Stimulated activated CD8-positive, alpha-beta memory T cell treated with anti-CD3 and anti-CD28 coated beads, Interleukin-15, amount 100 ng/mL, for 4 hours (primary cell): Measurements from ENCODE around the gene KIAA0930.

Source experiments
- DNase-seq, 2 donors: peaks; one replicate each; pipeline ENCODE4 v3.0.0-alpha.2; 2020; ENCODE audit warnings: low read depth in 2 of 2

KIAA0930 gene

DNA sequence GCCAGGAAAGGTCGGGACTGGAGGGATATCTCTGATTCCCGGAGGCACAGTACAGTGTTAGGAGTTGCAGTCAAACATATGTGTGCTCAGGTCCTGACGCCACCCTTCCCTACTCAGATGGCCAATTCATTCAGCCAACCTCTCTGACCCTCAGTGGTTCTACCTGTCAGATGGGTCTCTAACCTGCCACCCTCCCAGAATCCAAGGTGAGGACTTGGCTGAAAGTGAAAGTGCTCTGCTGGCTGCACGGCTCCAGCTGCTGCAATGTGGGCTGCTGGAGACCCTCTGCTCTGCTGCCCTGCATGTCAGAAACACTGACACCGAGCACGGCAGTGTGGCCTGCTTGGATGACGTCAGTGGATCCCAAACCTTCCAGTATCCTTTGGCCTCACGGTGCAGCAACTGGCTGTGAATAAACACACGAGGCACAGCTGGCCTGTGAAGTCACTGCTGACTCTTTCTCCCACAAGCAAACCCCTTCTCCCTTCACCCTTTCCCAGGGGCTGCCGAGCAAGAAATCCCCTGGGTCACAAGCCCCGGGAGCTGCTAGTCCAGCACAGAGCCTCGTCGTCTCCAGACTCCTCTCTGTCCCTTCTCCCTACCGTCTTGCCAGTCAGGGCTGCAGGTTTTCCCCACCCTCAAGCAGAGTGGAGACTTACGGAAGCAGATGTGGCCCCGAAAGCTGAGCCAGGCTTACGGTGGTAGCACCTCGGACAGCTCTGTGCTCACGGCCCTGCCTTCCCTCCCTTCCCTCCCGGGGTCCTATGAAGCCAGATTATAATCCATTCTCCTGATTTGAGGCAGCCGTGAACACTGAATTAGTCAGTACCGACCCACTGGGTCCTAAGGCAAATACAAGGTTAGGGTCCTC lies 24.3 kb downstream of the KIAA0930 start:
- no peak for DNase-seq

DNA sequence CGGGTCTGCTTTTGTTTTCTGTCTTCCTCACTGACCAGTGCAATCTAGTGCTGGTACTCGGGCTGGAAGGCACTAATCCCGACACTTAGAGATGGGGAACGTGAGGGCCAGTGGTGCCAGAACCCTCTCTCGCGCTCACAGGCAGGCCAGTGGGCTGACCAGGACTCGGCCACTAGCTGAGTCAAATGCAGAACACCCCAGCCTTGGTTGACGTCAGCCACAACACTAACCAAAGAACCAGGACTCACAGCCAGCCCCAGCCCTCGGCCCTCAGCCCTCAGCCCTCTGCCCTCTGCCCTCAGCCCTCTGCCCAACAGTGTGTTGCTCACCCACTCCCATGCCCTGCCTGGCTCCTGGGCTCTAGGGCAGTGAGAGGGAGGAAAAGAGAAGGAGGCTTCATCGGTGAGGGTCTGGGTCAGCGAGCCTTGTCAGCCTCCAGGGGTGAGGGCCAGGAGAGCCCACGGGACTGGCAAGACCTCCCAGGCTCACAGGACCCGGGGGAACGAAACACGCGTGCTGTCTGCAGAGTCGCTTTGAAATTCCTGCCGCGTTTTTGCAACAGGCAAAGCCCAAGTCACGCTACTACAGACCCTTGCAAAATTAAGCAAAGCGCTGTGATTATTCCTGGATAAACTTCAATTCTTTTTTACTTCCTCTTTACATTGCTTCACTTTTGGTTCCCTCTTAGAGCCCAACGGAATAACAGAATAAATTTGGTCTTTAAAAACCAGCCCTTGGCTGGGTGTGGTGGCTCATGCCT lies 27.5 kb downstream of the KIAA0930 start:
- DNase-seq, result no peak

DNA sequence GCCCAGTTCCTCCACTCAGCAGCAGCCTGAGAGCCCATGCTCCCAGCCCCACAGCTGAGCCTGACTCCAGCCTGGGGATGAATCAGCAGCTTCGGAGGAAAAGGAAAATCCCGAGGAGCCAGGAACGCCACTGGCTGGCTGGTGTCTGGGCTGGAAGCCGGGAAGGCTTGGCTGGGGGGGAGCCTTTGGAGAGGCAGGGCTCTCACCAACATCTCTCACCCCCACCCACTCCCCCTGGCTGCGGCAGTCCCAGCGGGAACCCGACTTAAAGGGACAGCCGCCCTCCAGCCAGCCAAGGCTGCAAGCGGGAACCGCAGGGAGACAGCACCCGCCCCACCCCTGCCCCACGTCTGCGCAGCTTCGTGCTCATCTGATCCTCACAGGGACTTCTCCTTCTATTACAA lies 28.4 kb downstream of the KIAA0930 start:
- DNase-seq, result no peak

DNA sequence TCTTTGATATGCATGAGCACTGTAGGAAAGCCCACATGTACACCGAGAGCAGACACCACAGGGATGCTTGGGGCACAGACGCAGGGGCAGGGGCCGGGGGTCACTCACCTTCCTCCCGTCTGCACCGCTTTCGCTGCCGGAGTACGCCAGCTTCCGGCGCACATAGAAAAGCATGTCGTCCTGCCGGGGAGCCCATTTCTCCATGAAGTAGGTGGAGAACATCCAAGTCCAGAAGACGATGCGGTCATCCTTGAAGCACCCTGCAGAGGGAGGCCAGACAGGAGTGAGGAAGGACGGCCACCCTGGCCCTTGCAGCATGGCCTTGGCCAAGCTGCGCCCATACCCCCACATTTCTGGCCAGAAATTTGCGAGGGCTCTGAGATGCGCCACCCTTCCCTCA lies 28.8 kb downstream of the KIAA0930 start:
- DNase-seq, result no peak

DNA sequence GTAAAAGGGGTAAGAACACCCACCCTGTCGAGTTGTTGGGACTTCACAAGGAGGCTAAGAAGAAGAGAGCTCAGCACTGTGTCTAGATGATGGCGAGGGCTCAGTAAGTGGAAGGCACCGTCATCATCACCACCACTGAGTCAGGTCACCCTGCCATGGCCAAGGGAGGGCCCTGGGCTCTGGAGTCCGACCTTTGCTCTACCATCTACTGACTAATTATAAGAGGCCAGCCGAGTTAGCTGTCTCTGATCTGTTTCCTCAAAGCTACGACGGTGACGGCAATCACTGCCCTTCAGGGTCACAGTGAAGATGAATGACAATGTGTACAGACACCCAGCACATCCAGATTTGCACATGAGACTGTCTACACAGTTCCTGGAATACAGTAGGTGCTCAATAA lies 29.3 kb downstream of the KIAA0930 start:
- no peak for DNase-seq

DNA sequence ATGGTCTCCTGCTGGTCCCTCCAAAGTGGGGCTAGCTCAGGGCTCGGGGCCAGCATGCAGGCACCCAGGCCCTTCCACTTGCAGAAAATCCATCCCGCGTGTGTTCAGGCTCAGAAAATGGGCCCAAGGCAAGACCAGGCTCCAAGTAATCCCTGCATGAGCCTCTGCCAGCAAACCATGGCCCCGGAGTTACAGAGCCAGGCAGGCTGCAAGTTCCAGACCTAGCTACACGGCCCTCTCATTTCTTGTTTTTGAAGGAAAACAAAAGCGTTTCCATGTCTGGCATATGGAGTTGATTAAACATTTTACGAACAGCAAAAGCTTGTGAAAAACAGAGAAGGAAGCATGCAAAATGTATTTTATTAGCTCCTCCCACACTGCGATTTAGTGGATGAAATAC lies 29.7 kb downstream of the KIAA0930 start:
- no peak for DNase-seq

DNA sequence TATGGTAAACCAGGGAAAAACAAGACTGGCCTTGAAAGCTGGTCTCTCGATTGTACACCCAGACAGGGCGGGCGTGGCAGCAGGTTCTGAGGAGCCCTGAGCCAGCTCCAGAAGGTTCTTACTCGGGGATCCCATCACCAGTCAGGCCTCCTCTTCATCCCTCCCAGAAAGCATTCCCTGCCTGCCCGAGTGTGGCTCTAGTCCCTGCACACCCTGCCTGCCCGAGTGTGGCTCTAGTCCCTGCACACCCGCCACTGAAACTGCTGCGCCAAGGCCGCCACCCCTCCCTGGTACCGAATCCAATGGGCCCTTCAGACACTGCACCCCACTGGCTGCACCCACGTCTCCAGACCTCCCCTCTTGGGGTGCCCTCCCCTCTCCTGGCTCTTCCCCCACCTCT lies 30.1 kb downstream of the KIAA0930 start:
- no peak for DNase-seq

DNA sequence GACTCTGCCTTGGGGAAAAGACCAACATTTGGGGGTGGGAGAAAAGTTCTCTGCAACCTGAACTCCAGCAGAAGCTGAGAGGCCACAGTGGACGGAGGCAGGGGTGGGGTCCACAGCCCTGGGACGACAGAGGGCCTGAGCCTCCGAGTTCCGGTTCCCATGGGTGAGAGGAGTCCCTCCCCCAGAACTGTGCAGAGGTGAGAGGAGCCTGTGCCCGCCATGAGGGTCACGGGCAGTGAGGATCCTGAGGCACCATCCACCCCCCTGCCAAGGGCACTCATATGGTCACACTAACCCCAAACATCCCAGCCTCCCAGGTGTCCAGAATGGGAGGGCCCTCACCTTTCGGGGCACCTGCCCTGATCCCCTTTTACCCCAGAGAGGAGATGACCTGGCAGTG lies 30.5 kb downstream of the KIAA0930 start:
- DNase-seq, result no peak

DNA sequence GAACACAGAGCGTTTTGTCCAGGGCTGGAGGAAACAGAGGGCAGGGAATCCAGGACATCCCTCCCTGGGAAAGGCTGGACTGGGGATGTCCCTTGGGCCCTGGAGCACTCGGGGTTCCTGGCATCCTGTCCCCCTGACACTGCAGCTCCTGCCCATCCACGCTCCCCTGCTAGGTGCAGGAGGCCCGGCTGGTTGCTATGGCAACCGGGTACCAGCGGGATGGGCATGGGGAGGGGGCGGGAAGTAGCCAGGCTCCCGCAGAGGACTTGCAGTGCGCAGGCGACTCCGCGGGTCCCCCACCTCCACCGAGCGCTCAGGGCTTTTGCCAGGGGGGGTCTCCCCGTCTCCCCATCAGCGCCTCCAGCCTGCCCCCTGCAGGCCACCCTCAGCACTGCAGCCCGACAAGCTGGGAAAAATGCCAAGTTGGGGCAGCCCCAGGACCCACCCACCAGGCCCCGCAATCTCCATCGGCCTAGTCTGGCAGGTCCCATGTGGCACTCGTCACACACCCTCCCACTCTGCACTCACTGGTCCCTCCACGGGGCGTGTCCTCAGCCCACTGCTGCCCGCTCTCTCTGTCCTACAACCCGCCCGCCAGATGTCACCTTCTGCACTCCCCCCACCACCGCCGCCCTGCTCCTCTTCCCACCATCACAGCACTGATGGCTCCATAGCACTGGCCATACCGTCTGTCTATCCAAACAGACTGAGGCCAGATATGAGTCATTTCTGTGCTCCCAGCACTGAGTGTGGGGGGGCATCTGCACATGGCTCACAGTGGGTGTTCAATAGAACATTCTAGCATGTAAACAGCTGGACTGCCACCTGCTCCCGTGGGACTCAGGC lies 31.5 kb downstream of the KIAA0930 start:
- DNase-seq, result no peak

DNA sequence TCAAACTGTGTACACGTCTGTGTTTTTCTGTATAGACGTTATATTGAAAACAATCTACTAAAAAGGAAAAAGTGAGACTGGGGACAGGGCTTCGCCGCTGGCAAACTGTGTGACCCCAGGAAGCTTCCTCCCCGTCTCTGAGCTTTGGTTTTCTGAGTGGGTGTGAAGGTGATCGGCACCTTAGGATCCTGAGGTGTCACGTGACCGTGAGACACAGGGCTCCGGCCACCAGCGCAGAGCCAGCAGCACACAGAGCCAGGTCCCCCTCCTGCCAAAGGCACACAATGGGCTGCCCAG lies 32.0 kb downstream of the KIAA0930 start:
- DNase-seq, result no peak

DNA sequence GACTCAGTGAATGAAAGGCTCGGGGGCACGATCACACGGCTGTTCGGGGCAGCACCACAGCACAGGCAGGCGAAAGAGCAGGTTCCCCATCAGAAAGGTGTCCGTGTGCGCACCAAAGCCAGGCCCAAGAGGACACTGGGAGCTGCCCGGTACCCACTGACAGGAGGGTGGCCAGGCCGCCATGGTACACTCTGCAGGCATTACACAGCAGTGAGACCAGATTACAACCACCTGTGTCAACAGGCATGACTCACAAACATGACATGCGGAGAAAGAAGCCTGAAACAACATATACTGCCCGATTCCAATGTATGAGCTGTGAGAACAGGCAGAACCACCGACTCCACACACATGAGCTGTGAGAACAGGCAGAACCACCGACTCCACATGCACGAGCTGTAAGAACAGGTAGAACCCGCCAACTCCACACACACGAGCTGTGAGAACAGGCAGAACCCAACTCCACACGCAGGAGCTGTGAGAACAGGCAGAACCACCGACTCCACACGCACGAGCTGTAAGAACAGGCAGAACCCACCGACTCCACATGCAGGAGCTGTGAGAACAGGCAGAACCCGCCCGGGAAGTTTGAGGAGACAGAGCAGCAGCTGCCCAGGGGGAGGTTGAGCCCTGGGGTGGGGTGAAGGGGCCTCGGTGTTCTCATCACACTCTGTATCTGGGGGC lies 32.6 kb downstream of the KIAA0930 start:
- DNase-seq, result no peak

DNA sequence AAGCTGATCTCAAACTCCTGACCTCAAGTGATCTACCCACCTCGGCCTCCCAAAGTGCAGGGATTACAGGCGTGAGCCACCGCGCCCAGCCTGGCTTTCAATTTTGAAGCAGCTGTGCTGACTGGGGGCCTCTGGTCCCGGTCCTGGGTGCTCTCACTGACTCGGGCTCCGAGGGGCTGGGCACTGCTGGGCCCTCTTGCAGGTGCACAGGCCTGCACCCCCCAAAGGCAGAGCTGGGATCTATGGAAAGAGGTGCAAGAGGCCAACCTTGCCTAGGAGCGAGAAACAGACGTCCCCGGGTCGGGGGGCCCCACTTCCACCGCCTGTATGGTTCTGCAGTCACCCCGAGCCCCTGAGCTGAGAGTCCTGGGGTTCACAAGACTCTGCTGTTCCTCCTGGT lies 33.2 kb downstream of the KIAA0930 start:
- no peak for DNase-seq

DNA sequence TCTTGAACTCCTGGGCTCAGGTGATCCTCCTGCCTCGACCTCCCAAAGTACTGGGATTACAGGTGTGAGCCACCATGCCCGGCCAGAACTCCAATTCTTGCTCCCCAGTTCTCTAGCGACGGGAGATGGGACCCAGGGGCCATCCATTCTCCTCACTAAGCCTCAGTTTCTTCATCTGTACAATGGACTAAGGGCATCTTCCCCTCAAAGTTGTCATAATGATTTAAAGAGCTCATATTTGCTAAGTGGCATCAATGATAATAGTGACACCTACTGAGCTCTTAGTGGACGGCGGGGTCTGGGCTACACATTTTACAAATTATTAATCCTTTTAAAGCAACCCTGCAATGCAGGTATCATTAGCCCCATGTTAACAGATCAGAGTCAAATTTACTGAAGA lies 34.5 kb downstream of the KIAA0930 start:
- DNase-seq, result no peak

DNA sequence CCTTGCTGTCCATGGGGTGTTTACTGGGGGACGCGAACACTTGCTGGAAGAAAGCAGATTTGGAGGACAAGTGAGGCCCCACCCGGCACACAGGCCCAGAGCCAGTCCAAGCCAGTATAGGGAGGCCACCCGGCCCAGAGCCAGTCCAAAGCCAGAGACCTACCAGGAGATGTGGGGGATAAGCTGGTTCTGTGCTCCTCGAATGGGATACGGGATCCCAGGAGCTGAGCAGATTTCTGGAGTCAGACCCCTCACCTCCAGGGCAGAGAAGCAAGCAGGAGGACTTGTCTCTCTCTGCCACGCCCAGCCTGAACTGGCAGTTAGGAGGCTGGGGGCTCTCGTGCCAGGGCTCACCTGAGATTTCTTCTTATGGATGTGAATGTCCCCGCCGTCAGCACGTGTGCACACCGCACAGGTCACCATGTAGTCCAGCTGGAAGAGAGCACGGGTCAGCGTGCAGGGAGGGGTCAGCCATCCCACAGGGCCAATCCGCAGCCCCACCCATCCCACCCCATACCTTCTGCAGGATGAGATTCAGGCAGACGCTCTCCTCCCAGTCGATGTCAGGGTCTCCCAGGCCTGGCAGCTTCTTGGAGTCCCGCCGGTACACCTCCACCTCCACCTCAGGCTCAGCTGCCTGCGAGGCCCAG lies 35.3 kb downstream of the KIAA0930 start:
- no peak for DNase-seq

DNA sequence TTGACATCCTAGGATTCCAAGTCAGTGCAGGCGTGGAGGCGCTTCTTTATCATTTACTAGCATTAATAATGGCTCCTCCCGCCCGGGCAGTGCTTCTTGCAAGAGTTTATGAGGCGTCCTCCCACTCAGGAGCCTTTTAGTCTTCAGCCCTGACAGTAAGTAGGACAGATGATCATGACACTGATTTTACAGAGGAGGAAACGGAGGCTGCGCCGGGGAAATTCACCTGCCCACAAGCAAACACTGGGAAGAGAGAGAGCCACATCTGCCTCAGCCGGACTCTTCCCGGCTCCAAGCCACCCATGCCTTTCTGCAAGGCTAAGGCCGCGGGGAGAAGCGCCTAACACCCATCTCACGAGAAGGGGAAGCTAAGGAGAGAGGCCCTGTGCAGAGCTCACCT lies 35.9 kb downstream of the KIAA0930 start:
- DNase-seq, result no peak

DNA sequence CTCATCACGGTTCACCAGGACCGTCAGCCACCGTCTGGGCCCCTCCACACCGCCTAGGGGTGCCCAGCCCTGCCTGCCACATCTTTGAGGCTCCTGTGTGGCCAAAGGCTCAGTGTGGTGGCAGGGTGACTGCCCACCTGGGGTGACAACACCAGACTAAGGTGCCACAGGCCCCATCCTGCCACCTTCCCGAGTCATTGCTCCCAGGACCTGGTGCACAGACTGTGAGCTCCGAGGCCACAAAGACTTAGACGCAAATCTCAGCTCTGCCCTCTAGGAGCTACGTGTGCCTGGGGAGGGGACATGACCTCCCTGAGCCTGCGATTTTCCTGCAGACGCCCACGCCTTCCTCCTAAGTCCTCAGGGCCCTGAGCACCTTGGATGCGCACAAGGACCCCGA lies 36.5 kb downstream of the KIAA0930 start:
- DNase-seq, result no peak

DNA sequence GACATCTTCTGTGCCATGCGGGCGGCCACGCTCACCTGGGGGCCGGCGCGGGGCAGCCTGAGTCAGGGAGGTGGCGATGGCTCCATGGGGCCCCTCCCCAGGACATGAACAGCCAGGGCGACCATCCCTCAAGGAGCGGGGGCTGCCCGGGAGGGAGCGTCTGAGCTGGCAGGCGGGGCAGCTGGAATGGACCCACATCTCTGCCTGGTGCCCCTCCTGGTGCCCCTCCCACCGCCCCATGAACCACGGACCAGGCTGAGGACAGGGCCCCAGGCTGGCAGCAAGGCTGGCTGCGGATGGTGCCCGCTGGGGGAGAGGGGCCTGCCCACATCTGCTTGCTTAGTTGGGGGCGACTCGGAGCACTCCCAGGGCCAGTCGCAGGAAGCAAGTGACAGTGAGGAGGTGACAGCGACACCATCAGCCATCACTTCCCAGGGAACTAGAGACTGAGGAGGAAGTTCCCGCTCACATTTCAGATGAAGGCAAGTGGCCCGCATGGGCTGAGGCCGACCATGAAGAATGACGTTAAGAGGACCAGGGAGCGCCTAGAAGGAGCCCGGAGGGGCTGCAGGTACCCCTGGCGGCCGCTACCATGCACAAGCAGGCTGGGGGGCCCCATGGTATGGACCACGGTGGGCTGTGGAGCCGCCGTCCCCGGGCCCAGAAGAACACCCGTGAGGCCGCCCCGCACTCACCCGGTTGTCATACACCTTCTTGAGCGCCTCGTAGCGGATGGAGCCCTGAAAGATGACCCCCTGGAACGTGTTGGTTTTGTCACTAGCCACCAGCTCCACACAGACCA lies 37.3 kb downstream of the KIAA0930 start:
- no peak for DNase-seq

DNA sequence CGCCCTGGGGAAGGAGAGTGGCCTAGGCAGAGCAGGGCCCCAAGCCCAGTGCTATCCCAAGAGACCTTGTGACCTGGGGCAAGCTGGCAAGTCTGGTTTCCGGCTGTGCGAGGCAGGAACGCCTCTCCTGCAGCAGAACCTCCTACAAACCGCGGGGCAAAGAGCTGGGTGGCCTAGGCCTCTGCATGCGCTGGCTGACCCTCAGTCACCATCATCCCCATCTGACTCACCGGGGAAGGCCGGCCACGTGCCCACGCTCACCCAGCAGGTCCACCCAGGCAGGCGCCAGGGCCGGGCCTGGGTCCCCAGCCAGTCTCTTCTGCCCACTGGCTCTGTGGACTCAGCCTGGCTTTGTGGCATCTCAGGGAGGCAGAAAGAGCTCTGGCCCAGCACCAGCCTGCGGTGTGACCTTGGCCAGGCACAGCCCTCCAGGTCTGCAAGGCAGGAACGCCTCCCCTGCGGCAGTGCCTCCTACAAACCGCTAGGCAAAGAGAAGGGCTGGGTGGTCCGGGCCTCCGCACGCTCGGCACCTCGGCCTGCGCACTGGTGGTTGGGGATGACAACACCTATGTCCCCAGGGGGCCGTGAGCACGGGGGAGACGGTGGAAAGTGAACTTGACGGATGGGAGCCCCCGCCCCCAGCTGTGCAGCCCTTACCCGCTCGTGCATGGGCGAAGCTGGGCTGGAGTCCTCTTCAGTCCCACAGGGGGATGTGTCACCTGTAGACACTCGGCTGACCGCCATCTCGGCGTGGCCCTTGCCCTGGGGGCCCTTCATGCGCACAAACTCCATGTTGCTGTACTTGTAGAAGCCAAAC lies 38.2 kb downstream of the KIAA0930 start:
- DNase-seq, result no peak

DNA sequence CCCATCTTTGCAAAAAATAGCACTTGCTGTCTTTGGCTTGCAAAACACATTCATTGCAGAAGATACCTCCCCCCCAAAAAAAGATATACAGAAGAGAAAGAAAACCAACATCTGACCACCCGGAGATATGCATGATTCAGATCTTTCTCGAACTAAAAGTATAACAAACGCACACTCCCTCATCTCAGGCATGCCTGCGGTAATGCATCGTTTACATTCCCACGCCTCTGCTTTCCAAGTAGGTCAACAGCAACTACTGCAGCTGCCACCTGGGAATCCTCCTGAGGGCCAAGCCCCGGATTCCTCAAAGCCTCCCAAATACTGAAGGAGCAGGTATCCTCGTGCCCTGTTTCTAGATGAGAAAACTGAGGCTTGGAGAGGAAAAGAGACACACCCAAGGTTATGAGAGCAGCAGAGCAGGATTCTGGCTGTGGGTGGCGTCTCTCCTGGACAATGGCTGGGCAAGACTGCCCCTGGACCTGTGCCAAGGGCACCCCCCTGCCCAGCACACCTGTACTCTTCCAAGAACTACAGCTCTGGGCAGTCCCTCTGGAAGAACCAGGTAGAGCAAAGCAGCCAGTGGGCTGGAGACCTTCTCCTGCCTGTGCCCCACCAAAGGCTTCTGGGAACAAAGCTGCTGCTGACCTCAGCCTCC lies 38.9 kb downstream of the KIAA0930 start:
- DNase-seq, result no peak
